ENCODE measurements around the gene GRN. TPM values are rescaled to one million over a fixed set of nuclear protein-coding genes. Genes with fewer than 3 reads are reported as not detected.

GRN gene
- total RNA-seq, 1 experiment from 2014 or later, result 206 TPM

DNA sequence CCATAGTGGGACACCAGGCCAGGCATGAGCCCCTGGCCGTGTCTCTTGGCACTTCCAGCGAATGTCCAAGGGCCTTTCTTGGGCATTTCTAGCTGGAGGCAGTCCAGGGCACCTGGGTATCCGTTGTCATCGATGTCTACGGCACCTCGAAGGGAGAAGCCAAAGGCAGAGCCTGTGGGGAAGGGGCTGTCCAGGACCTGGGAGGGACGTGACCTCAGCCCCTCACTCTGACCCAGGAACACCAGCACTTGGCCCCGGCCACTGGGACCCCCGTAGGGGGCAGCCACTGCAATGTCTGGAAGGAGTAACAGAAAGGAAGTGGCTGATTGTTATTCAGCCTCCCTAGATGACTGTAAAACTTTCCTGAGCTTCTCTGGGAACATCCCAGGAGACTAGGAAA is 35.7 kb downstream of the GRN start:
- ChIA-PET POLR2A (no interaction called here), CTCF (no interaction called here), RAD21 (ENCODE audit: low non-redundant PET in 1 of 2, low total read pairs in 2 of 2, uncharacterized antibody in 2 of 2, unreplicated experiment in 2 of 2) (no interaction called here)
- no peak overlapping the region for H3K4me3 ChIP-seq (replicated peaks in 1 of 2; ENCODE audit: low read depth in 1 of 2, low read length in 2 of 2)
- no peak overlapping the region for H3K4me2 ChIP-seq (ENCODE audit: low read length)
- H3K9me3 ChIP-seq (ENCODE audit: control insufficient read depth in 1 of 2, insufficient read depth in 1 of 2, low read depth in 1 of 2, low read length in 2 of 2), result no peaks in the 10 kb centered on the region
- H3K4me1 ChIP-seq (ENCODE audit: control insufficient read depth in 1 of 2, insufficient read depth in 2 of 2, low read length in 2 of 2), result peaks cover 4 to 13% of the 10 kb centered on the region in 2 experiments; a peak in 3 of 4 replicates
- TF ChIP-seq CEBPB (IDR thresholded peaks at IDR 0.05; ENCODE audit: low read depth), result no peak
- TF ChIP-seq EZH2 (IDR thresholded peaks at IDR 0.05), result no peak
- no peak for TF ChIP-seq ZFX (IDR thresholded peaks at IDR 0.05)
- TF ChIP-seq ZNF274 (IDR thresholded peaks at IDR 0.05; ENCODE audit: low read depth, low read length), result no peak
- H3K27ac ChIP-seq (ENCODE audit: low read depth, low read length), result no peak overlapping the region
- BruUV-seq (replicated peaks), result no TSS peak
- no peaks in the 10 kb centered on the region for H3K27me3 ChIP-seq (ENCODE audit: insufficient read depth, low read length)
- no peaks in the 10 kb centered on the region for H3K36me3 ChIP-seq (ENCODE audit: control insufficient read depth in 1 of 2, insufficient read depth in 2 of 2, low read length in 2 of 2)
- H3K9ac ChIP-seq (ENCODE audit: low read length), result no peak overlapping the region
- ATAC-seq, result no peak
- no peak overlapping the region for H2AFZ ChIP-seq (ENCODE audit: low read depth, low read length, poor library complexity, severe bottlenecking)
- no peaks in the 10 kb centered on the region for H4K20me1 ChIP-seq (ENCODE audit: insufficient read depth)
- DNase-seq (ENCODE audit: low read depth, low spot score), result no peak
- H3K79me2 ChIP-seq (ENCODE audit: insufficient read depth, low read length), result no peaks in the 10 kb centered on the region
- H3K9me2 ChIP-seq (ENCODE audit: insufficient read depth), result no peaks in the 10 kb centered on the region
- intact Hi-C loops (cut with micrococcal nuclease), result no loop called here

DNA sequence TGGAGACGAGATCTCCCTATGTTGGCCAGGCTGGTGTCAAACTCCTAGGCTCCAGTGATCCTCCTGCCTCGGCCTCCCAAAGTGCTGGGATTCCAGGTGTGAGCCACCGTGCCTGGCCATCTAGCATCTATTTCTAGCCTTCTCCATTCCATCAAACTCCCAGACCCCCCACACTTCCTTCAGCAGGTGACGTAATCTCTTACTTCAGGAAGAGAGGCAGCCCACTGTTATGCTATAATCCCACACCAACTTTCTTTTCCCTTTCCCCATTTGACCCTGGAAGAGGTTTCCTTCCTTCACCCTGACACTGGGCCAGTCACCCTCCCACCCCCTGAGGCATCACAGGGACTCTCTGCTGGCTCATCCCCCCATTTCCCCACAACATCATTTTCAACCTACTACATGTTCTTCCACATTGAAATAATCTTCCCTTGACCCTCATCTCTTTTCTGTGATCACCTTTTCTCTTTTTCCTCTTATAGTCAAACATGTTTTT is 36.8 kb downstream of the GRN start:
- CTCF ChIA-PET, result no interaction called here
- no TSS peak for BruUV-seq (replicated peaks)

More for the DNA sequence above, 36.8 kb downstream of the GRN start:
- intact Hi-C loops (cut with micrococcal nuclease), result no loop called here
- no peak for DNase-seq (ENCODE audit: low read depth, low spot score)
- Histone ChIP-seq H3K79me2 (ENCODE audit: insufficient read depth, low read length) (no peaks in the 10 kb centered on the region), H4K20me1 (ENCODE audit: insufficient read depth) (no peaks in the 10 kb centered on the region), H3K27ac (ENCODE audit: low read depth, low read length) (no peak overlapping the region), H3K36me3 (ENCODE audit: control insufficient read depth in 1 of 2, insufficient read depth in 2 of 2, low read length in 2 of 2) (no peaks in the 10 kb centered on the region), H3K4me2 (ENCODE audit: low read length) (no peak overlapping the region), H3K9me2 (ENCODE audit: insufficient read depth) (no peaks in the 10 kb centered on the region), H2AFZ (ENCODE audit: low read depth, low read length, poor library complexity, severe bottlenecking) (no peak overlapping the region), H3K27me3 (ENCODE audit: insufficient read depth, low read length) (no peaks in the 10 kb centered on the region), H3K4me3 (replicated peaks in 1 of 2; ENCODE audit: low read depth in 1 of 2, low read length in 2 of 2) (no peak overlapping the region), H3K4me1 (ENCODE audit: control insufficient read depth in 1 of 2, insufficient read depth in 2 of 2, low read length in 2 of 2) (peaks cover 4 to 18% of the 10 kb centered on the region in 2 experiments; a peak in 3 of 4 replicates), H3K9ac (ENCODE audit: low read length) (no peak overlapping the region), H3K9me3 (ENCODE audit: control insufficient read depth in 1 of 2, insufficient read depth in 1 of 2, low read depth in 1 of 2, low read length in 2 of 2) (no peaks in the 10 kb centered on the region)
- RAD21 ChIA-PET (ENCODE audit: low non-redundant PET in 1 of 2, low total read pairs in 2 of 2, uncharacterized antibody in 2 of 2, unreplicated experiment in 2 of 2), result no interaction called here
- ATAC-seq, result no peak
- TF ChIP-seq ZNF274 (IDR thresholded peaks at IDR 0.05; ENCODE audit: low read depth, low read length), result no peak
- no peak for TF ChIP-seq POLR2A (IDR thresholded peaks at IDR 0.05; ENCODE audit: borderline replicate concordance, extremely low read depth, insufficient read depth, insufficient read length)
- no peak for TF ChIP-seq SP1 (IDR thresholded peaks at IDR 0.05; ENCODE audit: low read depth)
- TF ChIP-seq CEBPB (IDR thresholded peaks at IDR 0.05; ENCODE audit: low read depth), result no peak
- TF ChIP-seq CBX3 (IDR thresholded peaks at IDR 0.05; ENCODE audit: low read depth), result no peak
- POLR2A ChIA-PET, result no interaction called here

All from HCT116 (cell line).